ENCODE data around the gene TUBGCP4. TPM values are rescaled to one million over a fixed set of nuclear protein-coding genes. Genes with fewer than 3 reads are reported as not detected.
A peak's percentile ranks its signal among the peaks of the same experiment; 100 is the strongest.
"Not testable (repeated sequence)": the region's sequence is repeated elsewhere in the genome, so short reads cannot be mapped to it uniquely, and the experiment has no call there.

Gene TUBGCP4
- total RNA-seq: 21.4 TPM

- peak; percentile 67 for DNase-seq
Observed at GRCh38 chr15:43370975-43371974, at the start of gene TUBGCP4, which contains the start of gene ZSCAN29. TUBGCP4 (plus strand) TSS chr15:43371101; CDS start chr15:43371355, 254 bp downstream. ZSCAN29 (minus strand) TSS chr15:43371043; CDS start chr15:43369913, 1,130 bp downstream.

- DNase-seq: no peak
Observed at GRCh38 chr15:43325039-43325684, 45.7 kb upstream of the TUBGCP4 start.

GRCh38 chr15:43329217-43329959, 41.5 kb upstream of the TUBGCP4 start:
- DNase-seq: peak; percentile 52

- DNase-seq: peak; percentile 87
Observed at GRCh38 chr15:43329960-43330779, 40.7 kb upstream of the TUBGCP4 start, which contains the start of gene LCMT2. LCMT2 (minus strand) TSS chr15:43330573; CDS start chr15:43330489, 84 bp downstream.

- no peak for DNase-seq
Observed at GRCh38 chr15:43330780-43331087, 40.2 kb upstream of the TUBGCP4 start.

GRCh38 chr15:43346305-43346704, 24.6 kb upstream of the TUBGCP4 start:
- DNase-seq: peak; percentile 16

- DNase-seq: no peak
Observed at GRCh38 chr15:43347114-43347513, 23.8 kb upstream of the TUBGCP4 start.

- DNase-seq: no peak
Observed at GRCh38 chr15:43352693-43353382, 18.1 kb upstream of the TUBGCP4 start.

GRCh38 chr15:43360821-43361220, 10.1 kb upstream of the TUBGCP4 start:
- no peak for DNase-seq

GRCh38 chr15:43361313-43361903, 9.5 kb upstream of the TUBGCP4 start:
- DNase-seq: no peak

- DNase-seq: peak; percentile 19
Observed at GRCh38 chr15:43370310-43370974, 459 bp upstream of the TUBGCP4 start.

GRCh38 chr15:43376017-43376705, 5.3 kb downstream of the TUBGCP4 start:
- DNase-seq: no peak

GRCh38 chr15:43378601-43379000, 7.7 kb downstream of the TUBGCP4 start:
- DNase-seq: no peak

- no peak for DNase-seq
Observed at GRCh38 chr15:43382310-43382709, 11.4 kb downstream of the TUBGCP4 start.

- DNase-seq: no peak
Observed at GRCh38 chr15:43383070-43383469, 12.2 kb downstream of the TUBGCP4 start.

GRCh38 chr15:43390723-43391122, 19.8 kb downstream of the TUBGCP4 start:
- DNase-seq: no peak

- not testable (repeated sequence) for DNase-seq
Observed at GRCh38 chr15:43393592-43393991, 22.7 kb downstream of the TUBGCP4 start.

GRCh38 chr15:43402255-43402654, 31.4 kb downstream of the TUBGCP4 start:
- DNase-seq: no peak

GRCh38 chr15:43403616-43404015, 32.7 kb downstream of the TUBGCP4 start:
- no peak for DNase-seq

Measured in occipital lobe (tissue), 2 donors.